ENCODE measurements around the gene CAMTA1.
A peak's percentile ranks its signal among the peaks of the same experiment; 100 is the strongest.

CAMTA1 gene

GRCh38 chr1:7476402-7476801, 691.1 kb downstream of the CAMTA1 start:
- no peak overlapping the region for H3K4me3 ChIP-seq (ENCODE audit: low read depth, low read length)
- DNase-seq (ENCODE audit: low read depth), result no peak
- TF ChIP-seq CTCF (conservative IDR thresholded peaks at IDR 0.05; ENCODE audit: low read depth, low read length), result no peak

- no peak for TF ChIP-seq CTCF (conservative IDR thresholded peaks at IDR 0.05; ENCODE audit: low read depth, low read length)
- no peak for DNase-seq (ENCODE audit: low read depth)
- H3K4me3 ChIP-seq (ENCODE audit: low read depth, low read length), result no peak overlapping the region
Measured at GRCh38 chr1:7476861-7477547, 691.8 kb downstream of the CAMTA1 start.

GRCh38 chr1:7477593-7477992, 692.3 kb downstream of the CAMTA1 start:
- no peak overlapping the region for H3K4me3 ChIP-seq (ENCODE audit: low read depth, low read length)
- TF ChIP-seq CTCF (conservative IDR thresholded peaks at IDR 0.05; ENCODE audit: low read depth, low read length), result no peak
- DNase-seq (ENCODE audit: low read depth), result no peak

- DNase-seq (ENCODE audit: low read depth), result no peak
- no peak for TF ChIP-seq CTCF (conservative IDR thresholded peaks at IDR 0.05; ENCODE audit: low read depth, low read length)
- no peak overlapping the region for H3K4me3 ChIP-seq (ENCODE audit: low read depth, low read length)
Measured at GRCh38 chr1:7478142-7478790, 693.0 kb downstream of the CAMTA1 start.

GRCh38 chr1:7478809-7479499, 693.7 kb downstream of the CAMTA1 start:
- DNase-seq (ENCODE audit: low read depth), result peak; percentile 98

GRCh38 chr1:7479571-7479970, 694.3 kb downstream of the CAMTA1 start:
- no peak for DNase-seq (ENCODE audit: low read depth)
- no peak for TF ChIP-seq CTCF (conservative IDR thresholded peaks at IDR 0.05; ENCODE audit: low read depth, low read length)
- H3K4me3 ChIP-seq (ENCODE audit: low read depth, low read length), result no peak overlapping the region

More at GRCh38 chr1:7478809-7479499, 693.7 kb downstream of the CAMTA1 start:
- H3K4me3 ChIP-seq (ENCODE audit: low read depth, low read length), result no peak overlapping the region
- TF ChIP-seq CTCF (conservative IDR thresholded peaks at IDR 0.05; ENCODE audit: low read depth, low read length), result no peak

Measured in choroid plexus epithelial cell (primary cell).